Lung (tissue), 12 donors: ENCODE measurements around the gene BCL6B. TPM values are rescaled to one million over a fixed set of nuclear protein-coding genes. Genes with fewer than 3 reads are reported as not detected.
A peak's percentile ranks its signal among the peaks of the same experiment; 100 is the strongest.
"Not testable (repeated sequence)": the region's sequence is repeated elsewhere in the genome, so short reads cannot be mapped to it uniquely, and the experiment has no call there.

Experiments
- ATAC-seq: fragments of 200-7000 bp; cut with Tn5 transposase; one replicate; pipeline ENCODE4 v1.9.1; 2020; ENCODE audit warnings: moderate number of reproducible peaks; ENCODE audit not compliant: insufficient read depth, low FRiP score
- DNase-seq, 3 donors: peaks; one replicate each; pipeline ENCODE4 v3.0.0-alpha.2; 2013 to 2017
- H3K27ac ChIP-seq, 2 donors: one replicate each; pipeline ENCODE4 v1.5.1; 2013; ENCODE audit warnings: mild to moderate bottlenecking in 2 of 2, moderate library complexity in 2 of 2, control low read depth in 1 of 2, inconsistent platforms in 1 of 2, low read depth in 1 of 2, low read length in 1 of 2
- H3K27me3 ChIP-seq, 3 donors: one replicate each; pipeline ENCODE4 v1.5.1; 2013; ENCODE audit warnings: low read length in 2 of 3; ENCODE audit not compliant: control insufficient read depth in 3 of 3, insufficient read depth in 3 of 3
- H3K36me3 ChIP-seq, 4 donors: one replicate each; pipeline ENCODE4 v1.5.1; 2013; ENCODE audit warnings: low read length in 4 of 4, mild to moderate bottlenecking in 1 of 4, moderate library complexity in 1 of 4; ENCODE audit not compliant: control insufficient read depth in 4 of 4, insufficient read depth in 4 of 4
- H3K4me1 ChIP-seq, 5 donors: one replicate each; pipeline ENCODE4 v1.5.1; 2013; ENCODE audit warnings: low read length in 5 of 5, mild to moderate bottlenecking in 2 of 5, moderate library complexity in 1 of 5; ENCODE audit not compliant: control insufficient read depth in 5 of 5, insufficient read depth in 5 of 5
- H3K4me3 ChIP-seq: one replicate; pipeline ENCODE4 v1.5.1; 2013; ENCODE audit warnings: mild to moderate bottlenecking, control low read depth, moderate library complexity
- H3K9ac ChIP-seq, 2 donors: one replicate each; pipeline ENCODE4 v1.5.1; 2013; ENCODE audit warnings: low read length in 2 of 2, control low read depth in 1 of 2; ENCODE audit not compliant: insufficient read depth in 1 of 2
- H3K9me3 ChIP-seq, 4 donors: one replicate each; pipeline ENCODE4 v1.5.1; 2013; ENCODE audit warnings: low read length in 3 of 4, mild to moderate bottlenecking in 1 of 4, moderate library complexity in 1 of 4; ENCODE audit not compliant: control insufficient read depth in 4 of 4, insufficient read depth in 3 of 4
- WGBS, 2 donors: extraction: QIAGEN DNeasy Blood & Tissue Kit; methylation state at CpG; one replicate each; pipeline ENCODE4 v1.1.7; 2013; 5-methylcytosine and 5-hydroxymethylcytosine counted together
- polyA plus RNA-seq, 2 donors: library from polyadenylated mRNA; stranded (reverse); fragments of 200-250 nt; gene quantifications; one replicate each; pipeline ENCODE4 v1.2.1, GENCODE V29; 2013
- total RNA-seq, 2 donors: library from RNA; depleted of rRNA in 1 of 2; stranded (reverse); fragments of >200 nt in 1 of 2; gene quantifications; one replicate each; pipeline ENCODE4 v1.2.1, GENCODE V29; 2014 to 2021
- TF ChIP-seq, protein P1 (sequence below): IDR thresholded peaks from 2 replicates; pipeline ENCODE4 v1.5.1; 2012; ENCODE audit warnings: mild to moderate bottlenecking; ENCODE audit errors: control extremely low read depth, extremely low read depth
- donor health status: control.
- donor health status: control.
- donor health status: Bipolar disorder and iron deficiency.
- donor health status: healthy.
- donor health status: DM: yes; HTN: yes; CAD: no.

Gene BCL6B
- total and polyA plus RNA-seq, 4 donors, result 14.5 to 55.6 (median 15.5) TPM

- TF ChIP-seq, protein P1, sequence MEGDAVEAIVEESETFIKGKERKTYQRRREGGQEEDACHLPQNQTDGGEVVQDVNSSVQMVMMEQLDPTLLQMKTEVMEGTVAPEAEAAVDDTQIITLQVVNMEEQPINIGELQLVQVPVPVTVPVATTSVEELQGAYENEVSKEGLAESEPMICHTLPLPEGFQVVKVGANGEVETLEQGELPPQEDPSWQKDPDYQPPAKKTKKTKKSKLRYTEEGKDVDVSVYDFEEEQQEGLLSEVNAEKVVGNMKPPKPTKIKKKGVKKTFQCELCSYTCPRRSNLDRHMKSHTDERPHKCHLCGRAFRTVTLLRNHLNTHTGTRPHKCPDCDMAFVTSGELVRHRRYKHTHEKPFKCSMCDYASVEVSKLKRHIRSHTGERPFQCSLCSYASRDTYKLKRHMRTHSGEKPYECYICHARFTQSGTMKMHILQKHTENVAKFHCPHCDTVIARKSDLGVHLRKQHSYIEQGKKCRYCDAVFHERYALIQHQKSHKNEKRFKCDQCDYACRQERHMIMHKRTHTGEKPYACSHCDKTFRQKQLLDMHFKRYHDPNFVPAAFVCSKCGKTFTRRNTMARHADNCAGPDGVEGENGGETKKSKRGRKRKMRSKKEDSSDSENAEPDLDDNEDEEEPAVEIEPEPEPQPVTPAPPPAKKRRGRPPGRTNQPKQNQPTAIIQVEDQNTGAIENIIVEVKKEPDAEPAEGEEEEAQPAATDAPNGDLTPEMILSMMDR, result no peak
- no peaks in the 10 kb centered on the region for H3K9me3 ChIP-seq
- peaks cover 0 to 3% (median 2%) of the 10 kb centered on the region in 5 donors for H3K4me1 ChIP-seq
- 68 to 89% methylated on average over 4 of the region's 4 CpGs for WGBS, 2 donors
- H3K9ac ChIP-seq, result no peak overlapping the region
- H3K4me3 ChIP-seq, result no peak overlapping the region
- no peaks in the 10 kb centered on the region for H3K27me3 ChIP-seq
- no peak for ATAC-seq
- no peak overlapping the region for H3K27ac ChIP-seq
- H3K36me3 ChIP-seq, result no peaks in the 10 kb centered on the region
- DNase-seq, result peak in 2 of 3 donors; percentile 49 to 52
Observed at GRCh38 chr17:6985266-6985665, 37.6 kb upstream of the BCL6B start.

GRCh38 chr17:6986676-6987075, 36.2 kb upstream of the BCL6B start:
- no peak overlapping the region for H3K9ac ChIP-seq
- H3K9me3 ChIP-seq, result no peaks in the 10 kb centered on the region
- no peaks in the 10 kb centered on the region for H3K36me3 ChIP-seq
- H3K27ac ChIP-seq, result no peak overlapping the region
- ATAC-seq (no peak), DNase-seq (peak in 2 of 3 donors; percentile 59 to 66)
- H3K27me3 ChIP-seq, result no peaks in the 10 kb centered on the region
- WGBS, 2 donors, result 31 to 40% methylated on average over 3 of the region's 3 CpGs
- H3K4me1 ChIP-seq, result peaks cover 0 to 3% (median 2%) of the 10 kb centered on the region in 5 donors
- no peak overlapping the region for H3K4me3 ChIP-seq
- TF ChIP-seq, protein P1, result no peak

- no peak for DNase-seq
- Histone ChIP-seq H3K4me3 (no peak overlapping the region), H3K27ac (no peak overlapping the region), H3K4me1 (peaks cover 0 to 3% (median 2%) of the 10 kb centered on the region in 5 donors), H3K27me3 (peaks cover 0 to 10% (median 0%) of the 10 kb centered on the region in 3 donors), H3K9ac (no peak overlapping the region), H3K36me3 (no peaks in the 10 kb centered on the region), H3K9me3 (no peaks in the 10 kb centered on the region)
- ATAC-seq, result no peak
- WGBS, 2 donors, result 91 to 97% methylated on average over 2 of the region's 2 CpGs
- TF ChIP-seq, protein P1, result no peak
Observed at GRCh38 chr17:6989779-6990178, 33.1 kb upstream of the BCL6B start.

- H3K9ac ChIP-seq, DNase-seq, H3K27ac ChIP-seq, H3K4me3 ChIP-seq, H3K9me3 ChIP-seq, ATAC-seq: not testable (repeated sequence)
- 69 to 71% methylated on average over 5 of the region's 5 CpGs for WGBS, 2 donors
- Histone ChIP-seq H3K4me1 (peaks cover 0 to 12% (median 0%) of the 10 kb centered on the region in 5 donors), H3K27me3 (peaks cover 0 to 29% (median 0%) of the 10 kb centered on the region in 3 donors), H3K36me3 (peaks cover 0 to 18% (median 1%) of the 10 kb centered on the region in 4 donors)
Observed at GRCh38 chr17:6993613-6994056, 29.2 kb upstream of the BCL6B start.
